ENCODE measurements around the gene PGAM5. TPM values are rescaled to one million over a fixed set of nuclear protein-coding genes. Genes with fewer than 3 reads are reported as not detected.

PGAM5 gene
- total RNA-seq, 1 experiment from 2014 or later = 135 TPM

DNA sequence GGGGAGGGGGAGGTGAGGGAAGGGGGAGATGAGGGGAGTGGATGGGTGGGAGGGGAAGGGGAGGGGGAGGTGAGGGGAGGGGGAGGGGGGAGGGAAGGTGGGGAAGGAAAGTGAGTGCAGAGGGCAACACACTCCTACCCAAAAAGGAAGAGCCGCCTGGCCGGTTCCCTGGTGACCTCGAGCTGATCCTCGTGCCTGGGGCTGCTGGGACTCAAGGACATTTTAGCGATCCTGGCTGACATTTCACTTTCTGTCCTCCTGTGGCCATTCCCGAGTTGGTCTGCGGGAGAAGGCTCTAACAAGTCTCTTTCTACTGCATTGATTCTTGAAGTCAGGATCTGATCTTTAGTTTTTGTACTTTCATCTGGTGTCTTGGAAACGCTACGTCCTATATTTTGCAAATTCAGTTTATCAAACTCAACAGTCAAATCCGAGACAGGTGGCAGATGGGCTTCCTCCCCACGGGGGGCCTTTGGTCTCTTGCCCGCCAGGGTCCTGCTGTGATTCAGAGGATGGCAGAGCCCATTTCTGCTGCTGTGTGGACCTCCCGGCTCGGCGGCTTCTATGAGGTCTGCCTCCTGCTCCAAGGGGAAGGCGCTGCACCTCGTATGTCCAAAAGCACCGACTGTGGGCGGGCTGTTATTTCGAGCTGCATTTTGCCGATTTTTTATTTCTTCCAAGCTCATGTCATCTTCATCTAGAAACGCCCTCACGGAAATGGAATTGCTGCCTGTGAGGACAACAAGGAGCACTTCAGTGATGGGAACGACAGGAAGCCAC lies 19.1 kb downstream of the PGAM5 start:
- DNase-seq (peak; percentile 23), ATAC-seq (peak; percentile 25; the same call in 1 of the 2 replicates)
- H3K9ac ChIP-seq (ENCODE audit: low read length) = no peak overlapping the region
- intact Hi-C loops (cut with micrococcal nuclease) = no loop called here
- TF ChIP-seq, protein P1, sequence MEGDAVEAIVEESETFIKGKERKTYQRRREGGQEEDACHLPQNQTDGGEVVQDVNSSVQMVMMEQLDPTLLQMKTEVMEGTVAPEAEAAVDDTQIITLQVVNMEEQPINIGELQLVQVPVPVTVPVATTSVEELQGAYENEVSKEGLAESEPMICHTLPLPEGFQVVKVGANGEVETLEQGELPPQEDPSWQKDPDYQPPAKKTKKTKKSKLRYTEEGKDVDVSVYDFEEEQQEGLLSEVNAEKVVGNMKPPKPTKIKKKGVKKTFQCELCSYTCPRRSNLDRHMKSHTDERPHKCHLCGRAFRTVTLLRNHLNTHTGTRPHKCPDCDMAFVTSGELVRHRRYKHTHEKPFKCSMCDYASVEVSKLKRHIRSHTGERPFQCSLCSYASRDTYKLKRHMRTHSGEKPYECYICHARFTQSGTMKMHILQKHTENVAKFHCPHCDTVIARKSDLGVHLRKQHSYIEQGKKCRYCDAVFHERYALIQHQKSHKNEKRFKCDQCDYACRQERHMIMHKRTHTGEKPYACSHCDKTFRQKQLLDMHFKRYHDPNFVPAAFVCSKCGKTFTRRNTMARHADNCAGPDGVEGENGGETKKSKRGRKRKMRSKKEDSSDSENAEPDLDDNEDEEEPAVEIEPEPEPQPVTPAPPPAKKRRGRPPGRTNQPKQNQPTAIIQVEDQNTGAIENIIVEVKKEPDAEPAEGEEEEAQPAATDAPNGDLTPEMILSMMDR (conservative IDR thresholded peaks at IDR 0.05; ENCODE audit: low read depth, low read length) = no peak
- TF ChIP-seq EZH2phosphoT487 (IDR thresholded peaks at IDR 0.05; ENCODE audit: borderline replicate concordance, low read length) (no peak), EZH2 (IDR thresholded peaks at IDR 0.05; ENCODE audit: low read length, unreplicated experiment) (no peak)
- H3K4me3 ChIP-seq (ENCODE audit: low read length) = no peak overlapping the region
- H3K27me3 ChIP-seq (ENCODE audit: low read length) = no peaks in the 10 kb centered on the region
- H3K9me2 ChIP-seq (replicated peaks; ENCODE audit: low read length) = no peaks in the 10 kb centered on the region
- POLR2A ChIA-PET (ENCODE audit: unreplicated experiment) = no interaction called here
- no peaks in the 10 kb centered on the region for H3K9me3 ChIP-seq (ENCODE audit: low read length)
- peaks cover 5% of the 10 kb centered on the region for H3F3A ChIP-seq (ENCODE audit: low read length, unreplicated experiment)
- H3K4me2 ChIP-seq (ENCODE audit: low read length) = no peak overlapping the region
- H3K36me3 ChIP-seq (ENCODE audit: low read depth, low read length) = peaks cover 67% of the 10 kb centered on the region
- no TSS peak for BruUV-seq (replicated peaks)
- no peaks in the 10 kb centered on the region for H4K20me1 ChIP-seq (ENCODE audit: low read length)
- CTCF ChIA-PET = no interaction called here
- H2AFZ ChIP-seq (ENCODE audit: low read length) = no peak overlapping the region
- H3K27ac ChIP-seq (ENCODE audit: low read length) = no peak overlapping the region
- no peaks in the 10 kb centered on the region for H3K79me2 ChIP-seq (ENCODE audit: low read length)
- no peaks in the 10 kb centered on the region for H3K4me1 ChIP-seq (ENCODE audit: insufficient read depth, low read length)

DNA sequence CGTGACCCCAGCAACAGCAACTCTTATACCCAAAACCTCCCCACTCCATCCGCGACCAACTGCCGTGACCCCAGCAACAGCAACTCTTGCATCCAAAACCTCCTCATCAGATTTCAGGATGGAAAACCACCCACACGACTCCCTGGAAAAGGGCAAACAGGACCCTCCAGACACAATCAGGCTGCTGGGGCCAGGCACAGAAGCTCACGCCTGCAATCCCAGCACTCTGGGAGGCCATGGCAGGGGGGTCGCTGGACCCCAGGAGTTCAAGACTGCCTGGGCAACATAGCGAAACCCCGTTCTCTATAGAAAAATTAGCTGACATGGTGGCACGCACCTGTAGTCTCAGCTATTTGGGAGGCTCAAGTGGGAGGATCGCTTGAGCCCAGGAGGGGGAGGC lies 19.7 kb downstream of the PGAM5 start:
- no peaks in the 10 kb centered on the region for H3K79me2 ChIP-seq (ENCODE audit: low read length)
- ChIA-PET CTCF (no interaction called here), POLR2A (ENCODE audit: unreplicated experiment) (no interaction called here)
- ATAC-seq (0 out of 2 replicates have a peak, but pooled peaks have one; percentile 9), DNase-seq (no peak)
- intact Hi-C loops (cut with micrococcal nuclease) = no loop called here
- H3K4me1 ChIP-seq (ENCODE audit: insufficient read depth, low read length) = no peaks in the 10 kb centered on the region
- H3K27me3 ChIP-seq (ENCODE audit: low read length) = no peaks in the 10 kb centered on the region
- no peaks in the 10 kb centered on the region for H3K9me3 ChIP-seq (ENCODE audit: low read length)
- no TSS peak for BruUV-seq (replicated peaks)
- H3K4me3 ChIP-seq (ENCODE audit: low read length) = no peak overlapping the region
- no peak overlapping the region for H3K9ac ChIP-seq (ENCODE audit: low read length)
- H3K9me2 ChIP-seq (replicated peaks; ENCODE audit: low read length) = no peaks in the 10 kb centered on the region
- H3K36me3 ChIP-seq (ENCODE audit: low read depth, low read length) = peaks cover 70% of the 10 kb centered on the region
- no peak for TF ChIP-seq EZH2phosphoT487 (IDR thresholded peaks at IDR 0.05; ENCODE audit: borderline replicate concordance, low read length)
- TF ChIP-seq, protein P1 (conservative IDR thresholded peaks at IDR 0.05; ENCODE audit: low read depth, low read length) = no peak
- TF ChIP-seq EZH2 (IDR thresholded peaks at IDR 0.05; ENCODE audit: low read length, unreplicated experiment) = no peak
- H3F3A ChIP-seq (ENCODE audit: low read length, unreplicated experiment) = peaks cover 5% of the 10 kb centered on the region
- H3K4me2 ChIP-seq (ENCODE audit: low read length) = no peak overlapping the region
- H2AFZ ChIP-seq (ENCODE audit: low read length) = no peak overlapping the region
- H3K27ac ChIP-seq (ENCODE audit: low read length) = no peak overlapping the region
- no peaks in the 10 kb centered on the region for H4K20me1 ChIP-seq (ENCODE audit: low read length)

DNA sequence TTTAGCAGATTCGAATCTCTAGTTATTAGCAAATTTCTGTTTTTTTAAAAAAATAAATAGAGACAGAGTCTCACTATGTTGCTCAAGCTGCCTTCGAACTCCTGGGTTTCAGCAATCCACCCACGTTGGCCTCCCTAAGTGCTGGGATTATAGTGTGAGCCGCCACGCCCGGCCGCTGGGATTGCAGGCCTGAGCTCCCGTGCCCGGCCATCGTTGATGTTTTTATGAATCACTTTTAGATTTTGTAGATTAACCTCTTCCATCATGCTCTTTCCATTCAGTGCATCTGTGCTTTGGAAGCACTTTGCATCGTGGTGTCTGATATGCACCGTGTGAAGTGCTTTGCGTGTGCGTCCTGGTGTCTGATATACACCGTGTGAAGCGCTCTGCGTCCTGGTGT lies 20.9 kb downstream of the PGAM5 start:
- Histone ChIP-seq H3K27me3 (ENCODE audit: low read length) (no peaks in the 10 kb centered on the region), H3K9me3 (ENCODE audit: low read length) (no peaks in the 10 kb centered on the region), H3K4me3 (ENCODE audit: low read length) (no peak overlapping the region), H3K4me1 (ENCODE audit: insufficient read depth, low read length) (no peaks in the 10 kb centered on the region), H3K36me3 (ENCODE audit: low read depth, low read length) (peaks cover 66% of the 10 kb centered on the region), H3K4me2 (ENCODE audit: low read length) (no peak overlapping the region), H4K20me1 (ENCODE audit: low read length) (no peaks in the 10 kb centered on the region), H3K9me2 (replicated peaks; ENCODE audit: low read length) (no peaks in the 10 kb centered on the region), H3F3A (ENCODE audit: low read length, unreplicated experiment) (peaks cover 5% of the 10 kb centered on the region), H2AFZ (ENCODE audit: low read length) (no peak overlapping the region), H3K27ac (ENCODE audit: low read length) (no peak overlapping the region), H3K9ac (ENCODE audit: low read length) (no peak overlapping the region), H3K79me2 (ENCODE audit: low read length) (no peaks in the 10 kb centered on the region)
- ChIA-PET CTCF (no interaction called here), POLR2A (ENCODE audit: unreplicated experiment) (no interaction called here)
- no TSS peak for BruUV-seq (replicated peaks)
- intact Hi-C loops (cut with micrococcal nuclease) = no loop called here
- 0 out of 2 replicates have a peak, but pooled peaks have one; percentile 14 for ATAC-seq
- TF ChIP-seq EZH2 (IDR thresholded peaks at IDR 0.05; ENCODE audit: low read length, unreplicated experiment) (no peak), EZH2phosphoT487 (IDR thresholded peaks at IDR 0.05; ENCODE audit: borderline replicate concordance, low read length) (no peak)
- DNase-seq = no peak
